GM23248 (cell line): ENCODE data around the gene ELAVL1.

Source experiments
- EZH2 ChIP-seq: fragments of 200-600 bp; sonication (generic); IDR thresholded peaks from 2 replicates; pipeline ENCODE4 v1.6.1; 2018; ENCODE audit warnings: antibody characterized with exemption, mild to moderate bottlenecking; ENCODE audit not compliant: insufficient read depth, poor library complexity, severe bottlenecking
- EZH2phosphoT487 ChIP-seq: fragments of 200-600 bp; sonication (generic); IDR thresholded peaks from 2 replicates; pipeline ENCODE4 v1.6.1; 2018; ENCODE audit warnings: antibody characterized with exemption, moderate library complexity, mild to moderate bottlenecking, low read depth; ENCODE audit not compliant: insufficient read depth

DNA sequence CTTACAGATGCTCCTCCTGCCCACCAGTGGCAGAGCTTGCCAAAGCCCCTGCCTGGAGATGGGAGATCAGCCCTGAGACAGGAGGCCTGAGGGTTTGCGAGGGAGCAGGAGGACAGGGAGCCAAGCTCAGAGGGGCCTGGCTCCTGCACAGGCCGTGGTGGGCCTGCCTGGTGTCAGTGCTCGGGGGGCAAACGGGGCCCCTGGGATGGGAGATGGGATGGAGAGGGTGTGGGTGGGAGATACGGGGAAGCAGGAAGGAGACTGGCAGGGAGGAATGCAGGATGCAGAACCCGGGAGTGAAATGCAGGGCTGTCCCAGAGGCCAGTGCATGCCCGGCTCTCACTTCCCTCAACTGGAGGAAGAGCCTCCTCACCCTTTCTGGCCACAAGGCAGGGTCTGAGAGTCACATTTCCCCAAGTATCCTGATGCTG is 19.9 kb downstream of the ELAVL1 start:
- TF ChIP-seq EZH2 (no peak), EZH2phosphoT487 (no peak)
